Nephron (organoid): ENCODE data around the gene CAMTA1.

Source experiments
- H3K27ac Mint-ChIP-seq, 3 experiments: 2 replicates each; pipeline ENCODE4 v1.8.0; 2020; ENCODE audit warnings: mixed read lengths in 3 of 3, mild to moderate bottlenecking in 2 of 3, moderate library complexity in 1 of 3
- H3K27me3 Mint-ChIP-seq: 2 replicates; pipeline ENCODE4 v1.8.0; 2021; ENCODE audit warnings: low read depth, mild to moderate bottlenecking, moderate library complexity, mixed read lengths
- H3K36me3 Mint-ChIP-seq: 2 replicates; pipeline ENCODE4 v1.8.0; 2020; ENCODE audit warnings: low read depth, mixed read lengths
- H3K4me1 Mint-ChIP-seq: 2 replicates; pipeline ENCODE4 v1.8.0; 2020; ENCODE audit warnings: mixed read lengths
- H3K4me3 Mint-ChIP-seq, 3 experiments: 2 replicates each; pipeline ENCODE4 v1.8.0; 2020; ENCODE audit warnings: mild to moderate bottlenecking in 3 of 3, mixed read lengths in 3 of 3, moderate library complexity in 2 of 3
- H3K9me3 Mint-ChIP-seq: 2 replicates; pipeline ENCODE4 v1.8.0; 2020; ENCODE audit warnings: mixed read lengths
- CTCF ChIP-seq, 3 experiments: fragments of 200-600 bp; sonication (generic); IDR thresholded peaks; one replicate each; pipeline ENCODE4 v1.5.0; 2021; ENCODE audit warnings: antibody characterized with exemption in 3 of 3; ENCODE audit not compliant: unreplicated experiment in 3 of 3

Gene CAMTA1

GRCh38 chr1:7259955-7260354 is 474.7 kb downstream of the CAMTA1 start:
- no peak overlapping the region for H3K4me3 Mint-ChIP-seq
- H3K27ac Mint-ChIP-seq: no peak overlapping the region
- H3K9me3 Mint-ChIP-seq: no peaks in the 10 kb centered on the region
- no peak for TF ChIP-seq CTCF (IDR thresholded peaks at IDR 0.05; ENCODE audit: unreplicated experiment in 3 of 3)
- H3K36me3 Mint-ChIP-seq: no peaks in the 10 kb centered on the region
- peaks cover 17% of the 10 kb centered on the region for H3K4me1 Mint-ChIP-seq
- H3K27me3 Mint-ChIP-seq: peaks cover 10% of the 10 kb centered on the region

- Mint-ChIP-seq H3K4me3 (no peak overlapping the region), H3K4me1 (peaks cover 27% of the 10 kb centered on the region), H3K27ac (no peak overlapping the region), H3K9me3 (no peaks in the 10 kb centered on the region), H3K36me3 (no peaks in the 10 kb centered on the region), H3K27me3 (peaks cover 5% of the 10 kb centered on the region)
- TF ChIP-seq CTCF (IDR thresholded peaks at IDR 0.05; ENCODE audit: unreplicated experiment in 3 of 3): no peak
Observed at GRCh38 chr1:7261490-7261889, 476.2 kb downstream of the CAMTA1 start.

GRCh38 chr1:7262611-7263010 is 477.4 kb downstream of the CAMTA1 start:
- no peak overlapping the region for H3K4me3 Mint-ChIP-seq
- TF ChIP-seq CTCF (IDR thresholded peaks at IDR 0.05; ENCODE audit: unreplicated experiment in 3 of 3): no peak
- peaks cover 3% of the 10 kb centered on the region for H3K27me3 Mint-ChIP-seq
- no peaks in the 10 kb centered on the region for H3K9me3 Mint-ChIP-seq
- H3K27ac Mint-ChIP-seq: no peak overlapping the region
- H3K4me1 Mint-ChIP-seq: peaks cover 32% of the 10 kb centered on the region
- no peaks in the 10 kb centered on the region for H3K36me3 Mint-ChIP-seq

GRCh38 chr1:7263021-7263960 is 478.0 kb downstream of the CAMTA1 start:
- Mint-ChIP-seq H3K27ac (peak overlapping the region in 1 of 3 experiments; percentile 62), H3K9me3 (peaks cover 4% of the 10 kb centered on the region), H3K36me3 (no peaks in the 10 kb centered on the region), H3K27me3 (peaks cover 3% of the 10 kb centered on the region), H3K4me1 (peaks cover 32% of the 10 kb centered on the region), H3K4me3 (no peak overlapping the region)
- TF ChIP-seq CTCF (IDR thresholded peaks at IDR 0.05; ENCODE audit: unreplicated experiment in 3 of 3): no peak

- H3K4me1 Mint-ChIP-seq: peaks cover 32% of the 10 kb centered on the region
- no peaks in the 10 kb centered on the region for H3K36me3 Mint-ChIP-seq
- no peak for TF ChIP-seq CTCF (IDR thresholded peaks at IDR 0.05; ENCODE audit: unreplicated experiment in 3 of 3)
- peaks cover 10% of the 10 kb centered on the region for H3K9me3 Mint-ChIP-seq
- peaks cover 3% of the 10 kb centered on the region for H3K27me3 Mint-ChIP-seq
- H3K4me3 Mint-ChIP-seq: no peak overlapping the region
- H3K27ac Mint-ChIP-seq: no peak overlapping the region
Observed at GRCh38 chr1:7264101-7264500, 478.8 kb downstream of the CAMTA1 start.
